Adrenal gland (tissue), 5 donors: ENCODE measurements around the gene HRH2.

Source experiments
- CTCF ChIP-seq, 6 experiments: fragments of 450-650 bp in 4 of 6; fragments of 200-600 bp in 2 of 6; sonication (generic) in 1 of 6; IDR thresholded peaks; 1 replicate in 5 of 6; 2 replicates in 1 of 6; pipeline versions ENCODE4 v1.5.1 to v1.8.0; 2016 to 2021; ENCODE audit warnings: antibody characterized with exemption in 6 of 6, mild to moderate bottlenecking in 2 of 6, moderate library complexity in 1 of 6
- POLR2A ChIP-seq, 2 donors: fragments of 450-650 bp; IDR thresholded peaks; one replicate each; pipeline ENCODE4 v1.6.1; 2017; ENCODE audit warnings: antibody characterized with exemption in 2 of 2, mild to moderate bottlenecking in 2 of 2, moderate library complexity in 1 of 2
- donor health status: DM: no; HTN: no; CAD: no.

DNA sequence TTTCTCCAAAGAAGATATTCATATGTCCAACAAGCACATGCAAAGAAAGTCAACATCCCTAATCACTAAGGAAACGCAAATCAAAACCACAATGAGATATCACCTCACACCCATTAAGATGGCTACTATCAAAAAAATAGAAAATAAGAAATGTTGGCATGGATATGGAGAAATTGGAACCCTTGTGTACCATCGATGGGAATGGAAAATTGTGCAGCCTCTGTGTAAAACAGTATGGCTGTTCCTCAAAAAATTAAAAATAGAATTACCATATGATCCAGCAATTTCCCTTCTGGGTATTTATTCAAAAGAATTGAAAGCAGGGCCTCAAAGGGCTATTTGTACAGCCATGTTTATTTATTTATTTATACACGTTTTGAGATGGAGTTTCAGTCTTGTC is 43.0 kb upstream of the HRH2 start:
- TF ChIP-seq CTCF (IDR thresholded peaks at IDR 0.05) (no peak), POLR2A (IDR thresholded peaks at IDR 0.05) (no peak)
